22Rv1 (cell line): ENCODE data around the gene PIKFYVE.
"Not testable (repeated sequence)": the region's sequence is repeated elsewhere in the genome, so short reads cannot be mapped to it uniquely, and the experiment has no call there.

Source experiments
- H3K27ac ChIP-seq: fragments of 450-650 bp; 2 replicates; pipeline ENCODE4 v1.5.1; 2017
- CTCF ChIP-seq: fragments of 450-650 bp; IDR thresholded peaks from 2 replicates; pipeline ENCODE4 v1.5.1; 2017; ENCODE audit warnings: mild to moderate bottlenecking
- ZFX ChIP-seq: fragments of 450-650 bp; IDR thresholded peaks from 2 replicates; pipeline ENCODE4 v1.6.1; 2017; ENCODE audit warnings: antibody characterized with exemption, borderline replicate concordance

The PIKFYVE gene

DNA sequence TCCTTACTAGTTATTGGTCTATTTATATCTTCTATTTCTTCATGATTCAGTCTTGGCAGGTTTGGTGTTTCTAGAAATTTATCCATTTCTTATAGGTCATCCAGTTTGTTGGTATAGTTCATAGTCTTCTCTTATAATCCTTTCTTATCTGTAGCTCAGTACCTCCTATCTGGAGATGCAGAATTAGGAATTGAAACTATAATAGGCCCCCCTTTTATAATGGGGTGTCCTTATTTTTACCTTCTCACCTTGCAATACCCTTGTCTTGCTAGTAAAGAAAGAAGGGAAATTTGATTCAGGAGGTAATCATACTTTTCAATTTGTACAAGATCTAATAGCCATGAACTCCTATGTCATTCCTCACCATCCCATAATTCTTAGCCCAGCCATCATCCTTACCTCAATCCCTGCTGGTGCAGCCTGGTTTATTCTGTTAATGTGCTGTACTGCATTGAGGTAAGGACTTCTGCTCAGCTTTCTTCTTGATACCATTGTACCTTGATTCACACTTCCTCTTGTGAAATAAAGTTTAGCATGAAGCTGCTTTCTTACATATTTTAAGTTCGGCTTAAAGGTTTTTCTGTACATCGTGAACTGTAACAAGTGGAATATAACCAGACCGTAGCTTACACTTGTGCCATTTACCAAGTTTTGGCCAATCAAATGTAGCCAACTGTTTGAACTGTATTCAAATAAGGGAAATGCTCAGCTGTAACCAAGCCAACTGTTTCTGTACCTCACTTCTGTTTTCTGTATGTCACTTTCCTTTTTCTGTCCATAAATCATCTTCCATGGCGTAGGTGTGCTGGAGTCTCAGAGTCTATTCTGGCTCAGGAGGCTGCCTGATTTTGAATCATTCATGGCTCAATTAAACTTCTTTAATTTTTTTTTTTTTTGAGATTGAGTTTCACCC is 100.4 kb downstream of the PIKFYVE start:
- TF ChIP-seq CTCF (no peak), ZFX (no peak)

GRCh38 chr2:208369091-208369490 is 103.0 kb downstream of the PIKFYVE start:
- no peak overlapping the region for H3K27ac ChIP-seq

More for the DNA sequence above, 100.4 kb downstream of the PIKFYVE start:
- no peak overlapping the region for H3K27ac ChIP-seq

GRCh38 chr2:208370881-208371633 is 105.0 kb downstream of the PIKFYVE start:
- H3K27ac ChIP-seq = no peak overlapping the region
- TF ChIP-seq CTCF (no peak), ZFX (no peak)

More at GRCh38 chr2:208369091-208369490, 103.0 kb downstream of the PIKFYVE start:
- TF ChIP-seq CTCF (no peak), ZFX (no peak)

- H3K27ac ChIP-seq = no peak overlapping the region
- TF ChIP-seq ZFX (no peak), CTCF (no peak)
Measured at GRCh38 chr2:208371634-208371935, 105.5 kb downstream of the PIKFYVE start.

- H3K27ac ChIP-seq = no peak overlapping the region
- TF ChIP-seq CTCF = peak; percentile 91
- TF ChIP-seq ZFX = no peak
Measured at GRCh38 chr2:208373460-208374089, 107.5 kb downstream of the PIKFYVE start.

- TF ChIP-seq CTCF = no peak
- TF ChIP-seq ZFX = no peak
Measured at GRCh38 chr2:208375491-208376068, 109.5 kb downstream of the PIKFYVE start.

DNA sequence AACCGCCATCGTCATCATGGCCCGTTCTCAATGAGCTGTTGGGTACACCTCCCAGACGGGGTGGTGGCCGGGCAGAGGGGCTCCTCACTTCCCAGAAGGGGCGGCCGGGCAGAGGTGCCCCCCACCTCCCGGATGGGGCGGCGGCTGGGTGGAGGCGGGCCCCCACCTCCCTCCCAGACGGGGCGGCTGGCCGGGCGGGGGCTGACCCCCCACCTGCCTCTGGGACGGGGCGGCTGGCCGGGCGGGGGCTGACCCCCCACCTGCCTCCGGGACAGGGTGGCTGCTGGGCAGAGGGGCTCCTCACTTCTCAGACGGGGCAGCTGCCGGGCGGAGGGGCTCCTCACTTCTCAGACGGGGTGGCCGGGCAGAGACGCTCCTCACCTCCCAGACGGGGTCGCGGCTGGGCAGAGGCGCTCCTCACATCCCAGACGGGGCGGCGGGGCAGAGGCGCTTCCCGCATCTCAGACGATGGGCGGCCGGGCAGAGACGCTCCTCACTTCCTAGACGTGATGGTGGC is 111.3 kb downstream of the PIKFYVE start:
- not testable (repeated sequence) for H3K27ac ChIP-seq

More at GRCh38 chr2:208375491-208376068, 109.5 kb downstream of the PIKFYVE start:
- H3K27ac ChIP-seq = no peak overlapping the region
